GM13976 (cell line): ENCODE measurements around the gene LIPT2.

Experiments
- DNase-seq: peaks from one replicate; pipeline ENCODE4 v3.0.0; 2012; ENCODE audit warnings: low spot score
- in situ Hi-C: fragments of 300-500 bp; cut with MboI; formaldehyde crosslinking; loops from one replicate; pipeline ENCODE4 v1.12.0; 2022; ENCODE audit warnings: low sequenced_read_pairs, mixed read lengths, inconsistent platforms; ENCODE audit not compliant: unreplicated experiment
- TF ChIP-seq, protein P1 (sequence below): IDR thresholded peaks from 2 replicates; pipeline ENCODE4 v1.5.1; 2012; ENCODE audit warnings: borderline replicate concordance, mild to moderate bottlenecking; ENCODE audit not compliant: insufficient read depth; ENCODE audit errors: extremely low read depth, missing control alignments, control extremely low read depth

LIPT2 gene

DNA sequence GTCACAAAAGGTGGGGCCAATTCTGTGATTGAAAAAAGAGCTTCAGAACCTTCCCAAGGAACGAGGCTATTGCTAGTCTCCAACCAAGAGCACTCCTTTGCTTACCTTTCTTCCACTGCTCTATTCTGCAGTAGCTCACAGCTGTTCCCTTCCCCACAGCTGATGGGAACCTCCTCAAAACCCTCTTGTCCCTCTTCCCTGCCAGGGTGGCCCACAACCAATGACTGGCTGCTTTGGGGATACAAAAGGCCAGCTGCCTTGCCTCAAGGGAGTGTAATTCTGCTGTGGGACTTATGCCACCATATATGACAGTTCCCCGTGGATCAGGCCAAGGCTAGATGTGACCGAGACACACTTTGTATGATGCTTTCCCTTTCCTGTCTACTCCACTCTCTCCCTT lies 41.2 kb downstream of the LIPT2 start:
- in situ Hi-C loops, result loop anchor here (10.0 kb wide), 1 partner anchor 122 kb away; no protein-coding TSS in a partner anchor
- TF ChIP-seq, protein P1, sequence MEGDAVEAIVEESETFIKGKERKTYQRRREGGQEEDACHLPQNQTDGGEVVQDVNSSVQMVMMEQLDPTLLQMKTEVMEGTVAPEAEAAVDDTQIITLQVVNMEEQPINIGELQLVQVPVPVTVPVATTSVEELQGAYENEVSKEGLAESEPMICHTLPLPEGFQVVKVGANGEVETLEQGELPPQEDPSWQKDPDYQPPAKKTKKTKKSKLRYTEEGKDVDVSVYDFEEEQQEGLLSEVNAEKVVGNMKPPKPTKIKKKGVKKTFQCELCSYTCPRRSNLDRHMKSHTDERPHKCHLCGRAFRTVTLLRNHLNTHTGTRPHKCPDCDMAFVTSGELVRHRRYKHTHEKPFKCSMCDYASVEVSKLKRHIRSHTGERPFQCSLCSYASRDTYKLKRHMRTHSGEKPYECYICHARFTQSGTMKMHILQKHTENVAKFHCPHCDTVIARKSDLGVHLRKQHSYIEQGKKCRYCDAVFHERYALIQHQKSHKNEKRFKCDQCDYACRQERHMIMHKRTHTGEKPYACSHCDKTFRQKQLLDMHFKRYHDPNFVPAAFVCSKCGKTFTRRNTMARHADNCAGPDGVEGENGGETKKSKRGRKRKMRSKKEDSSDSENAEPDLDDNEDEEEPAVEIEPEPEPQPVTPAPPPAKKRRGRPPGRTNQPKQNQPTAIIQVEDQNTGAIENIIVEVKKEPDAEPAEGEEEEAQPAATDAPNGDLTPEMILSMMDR, result no peak
- no peak for DNase-seq

DNA sequence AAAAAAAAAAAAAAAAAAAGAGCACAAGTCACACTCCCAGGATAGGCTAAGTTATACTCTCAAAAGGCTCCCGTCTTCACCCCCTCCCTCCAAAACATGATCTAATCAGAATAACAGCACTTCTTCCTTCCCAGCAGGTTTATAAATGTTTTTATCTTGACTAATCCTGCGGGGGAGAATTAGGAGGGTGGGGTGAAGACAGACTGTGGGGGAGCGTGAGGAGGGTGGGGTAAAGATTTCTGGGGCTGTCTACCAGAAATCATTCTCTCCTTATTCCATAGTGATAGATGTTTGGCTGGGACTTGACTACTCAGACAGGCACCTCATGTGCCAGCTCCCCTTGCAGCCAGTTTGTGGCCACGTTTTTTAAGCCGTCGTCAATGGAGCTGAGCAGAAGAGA lies 43.2 kb downstream of the LIPT2 start:
- in situ Hi-C loops, result loop anchor here (10.0 kb wide), 1 partner anchor 124 kb away; no protein-coding TSS in a partner anchor
- TF ChIP-seq, protein P1, result no peak
- no peak for DNase-seq

DNA sequence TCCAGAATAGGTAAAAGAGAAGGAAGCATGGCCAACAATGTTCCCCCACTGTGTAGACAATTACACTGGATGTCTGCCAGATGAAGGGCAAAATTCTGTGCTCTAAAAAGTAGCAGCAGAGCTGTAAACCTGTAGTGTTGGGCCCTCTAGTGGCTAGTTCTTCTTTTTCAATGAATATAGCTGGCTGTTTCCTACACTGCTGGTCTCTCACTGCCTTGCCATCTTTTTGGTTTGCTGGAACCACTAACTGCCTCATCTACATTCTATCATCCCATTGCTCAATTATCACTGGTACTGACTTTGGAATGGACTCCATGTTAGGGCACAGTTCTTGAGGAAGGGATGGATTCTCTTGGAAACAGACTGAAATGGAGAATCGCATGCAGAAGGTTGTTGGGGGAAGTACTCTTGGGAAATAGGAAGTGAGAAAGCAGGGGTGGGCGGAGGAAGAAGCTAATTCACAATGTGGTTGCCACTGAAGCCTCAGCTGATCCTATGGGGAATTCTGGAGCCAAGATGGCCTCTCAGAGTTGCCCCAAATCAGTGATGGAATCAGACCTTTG lies 44.1 kb downstream of the LIPT2 start:
- DNase-seq, result peak; percentile 64
- in situ Hi-C loops, result no loop called here
- TF ChIP-seq, protein P1, result peak; percentile 32

DNA sequence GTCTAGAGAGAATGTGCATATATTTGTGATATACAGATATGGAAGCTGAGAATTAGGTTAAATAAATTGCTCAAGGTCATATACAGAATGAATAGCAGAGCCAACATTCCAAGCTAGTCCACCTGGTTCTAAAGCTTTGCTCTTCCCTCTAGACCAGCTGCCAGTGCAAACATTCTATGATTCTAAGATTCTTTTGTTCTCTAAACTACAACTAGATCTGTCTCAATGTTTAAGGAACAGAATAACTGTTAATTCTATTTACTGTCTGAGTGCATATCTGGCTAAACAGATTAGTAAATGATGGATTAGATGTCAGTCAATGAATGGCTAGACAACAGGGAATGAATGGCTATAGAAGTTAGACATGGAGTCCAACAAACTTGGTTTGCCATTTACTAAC lies 45.8 kb downstream of the LIPT2 start:
- in situ Hi-C loops, result no loop called here
- TF ChIP-seq, protein P1, result no peak
- DNase-seq, result no peak

DNA sequence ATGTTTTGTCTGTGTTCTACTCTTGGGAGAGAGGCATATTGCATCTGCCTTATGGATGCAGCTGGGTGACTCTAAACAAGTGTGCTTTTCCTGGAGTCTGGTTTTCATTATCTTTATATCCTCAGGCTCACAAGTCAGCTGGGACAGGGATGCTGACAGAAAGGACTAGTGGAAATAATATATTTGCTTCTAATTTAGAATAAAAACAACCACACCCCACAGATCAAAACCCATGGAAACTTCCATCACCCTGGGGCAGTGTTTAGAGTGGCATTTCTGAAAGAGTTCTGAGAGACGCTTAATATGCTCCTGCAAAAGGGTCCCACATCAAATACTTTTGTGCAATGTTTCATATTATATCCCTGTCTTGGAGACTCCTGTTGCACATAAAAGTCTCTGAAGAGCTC lies 47.0 kb downstream of the LIPT2 start:
- in situ Hi-C loops, result no loop called here
- TF ChIP-seq, protein P1, result no peak

DNA sequence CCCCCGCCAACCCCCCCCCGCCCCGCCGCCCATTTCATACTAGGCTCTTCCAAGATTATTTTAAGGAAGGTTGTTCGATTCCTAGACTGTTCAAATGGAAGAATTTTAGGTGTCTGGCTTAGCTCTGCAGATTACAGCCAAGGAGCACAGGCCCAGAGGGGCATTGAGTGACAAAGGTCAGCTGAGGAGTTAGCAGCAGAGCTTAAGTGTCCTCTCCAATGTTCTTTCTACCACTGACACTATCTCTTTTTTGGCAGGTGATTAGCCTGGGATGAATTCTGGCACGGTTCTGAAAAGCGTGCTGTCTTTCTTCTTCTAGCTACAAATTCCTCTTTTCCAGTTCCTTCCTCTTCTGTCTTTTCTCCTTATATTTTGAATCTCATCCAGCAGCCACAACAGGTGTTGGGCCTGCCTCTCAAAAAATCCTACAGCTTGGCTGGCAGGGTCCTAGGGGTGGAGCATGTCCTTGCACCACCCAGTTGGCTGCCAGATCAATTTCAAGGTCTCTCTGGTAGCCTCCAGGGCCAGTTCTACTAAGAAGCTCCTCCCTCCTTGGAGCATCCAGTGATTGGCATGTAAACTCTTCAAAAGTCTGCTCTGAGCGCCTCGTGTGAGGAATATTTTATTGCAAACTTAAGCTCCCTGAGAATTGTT lies 49.2 kb downstream of the LIPT2 start:
- TF ChIP-seq, protein P1, result no peak
- no peak for DNase-seq
- in situ Hi-C loops, result no loop called here

More for the DNA sequence above, 47.0 kb downstream of the LIPT2 start:
- no peak for DNase-seq
